Activated CD4-positive, alpha-beta T cell treated with anti-CD3 and anti-CD28 coated beads, Interleukin-10, Interleukin-2, amounts not matched to agents 100 ng/mL and 50 ng/mL, durations not matched to agents 16 hours and 8 hours (primary cell): Measurements from ENCODE around the gene GCAT.

Experiments used
- DNase-seq: peaks from one replicate; pipeline ENCODE4 v3.0.0-alpha.2; 2020

GCAT gene

DNA sequence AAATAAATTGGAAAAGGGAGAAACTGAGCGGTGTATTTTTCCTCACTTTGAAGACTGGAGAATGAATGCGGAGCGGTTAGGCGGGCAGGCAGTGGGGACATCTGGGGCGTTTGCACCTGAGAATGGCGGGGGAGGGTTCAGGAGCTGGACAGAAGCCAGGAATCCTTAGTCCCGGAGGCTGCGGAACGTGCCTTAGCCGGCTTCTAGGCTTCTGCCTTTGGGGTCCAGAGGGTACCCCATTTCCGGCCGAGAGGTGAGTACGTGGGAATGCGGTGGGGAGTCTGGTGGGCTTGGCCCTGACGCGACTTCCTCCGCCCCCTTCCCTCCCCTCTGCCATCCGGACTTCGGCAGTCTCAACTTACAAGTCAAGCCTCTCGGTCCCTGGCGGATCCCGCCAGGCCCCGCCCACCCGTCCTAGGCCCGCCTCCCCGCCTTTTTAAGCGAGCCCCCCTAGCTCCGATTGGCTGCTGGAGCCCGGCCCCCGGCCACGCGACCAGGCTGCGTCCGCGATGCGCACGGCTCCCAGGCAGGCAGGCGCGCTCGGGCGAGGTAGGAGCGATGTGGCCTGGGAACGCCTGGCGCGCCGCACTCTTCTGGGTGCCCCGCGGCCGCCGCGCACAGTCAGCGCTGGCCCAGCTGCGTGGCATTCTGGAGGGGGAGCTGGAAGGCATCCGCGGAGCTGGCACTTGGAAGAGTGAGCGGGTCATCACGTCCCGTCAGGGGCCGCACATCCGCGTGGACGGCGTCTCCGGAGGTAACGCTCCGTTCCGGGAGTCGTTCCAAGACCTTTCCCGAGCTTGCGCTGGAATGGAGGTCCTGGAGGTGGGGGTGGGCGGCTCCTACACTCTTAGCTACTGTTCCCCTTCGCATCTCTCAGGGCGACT, at the start of gene GCAT:
TSS of gene GCAT (plus strand) at position 525 of the 884 bp plus-strand sequence. CDS start at position 559, 34 bp downstream.
- DNase-seq: peak; percentile 97

DNA sequence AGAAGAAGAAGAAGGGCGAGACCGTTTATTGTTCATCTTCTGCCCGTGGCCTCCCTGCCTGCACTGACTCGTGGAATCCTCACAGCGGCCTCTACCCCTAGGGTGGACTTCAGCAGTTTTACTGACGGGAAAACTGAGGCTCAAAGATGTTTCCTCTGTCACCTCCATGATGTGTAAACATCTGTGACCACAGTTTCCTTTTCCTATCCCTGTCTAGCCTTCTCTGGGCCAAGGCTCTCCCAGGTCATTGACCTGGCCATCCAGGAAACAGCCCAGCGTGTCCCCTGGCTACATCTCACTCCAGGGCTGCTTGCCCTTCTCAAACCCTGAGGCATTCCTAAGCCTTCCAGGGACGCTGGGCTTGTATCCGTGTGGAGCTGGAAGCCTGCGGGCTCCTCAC, 49.0 kb upstream of the GCAT start:
- no peak for DNase-seq

DNA sequence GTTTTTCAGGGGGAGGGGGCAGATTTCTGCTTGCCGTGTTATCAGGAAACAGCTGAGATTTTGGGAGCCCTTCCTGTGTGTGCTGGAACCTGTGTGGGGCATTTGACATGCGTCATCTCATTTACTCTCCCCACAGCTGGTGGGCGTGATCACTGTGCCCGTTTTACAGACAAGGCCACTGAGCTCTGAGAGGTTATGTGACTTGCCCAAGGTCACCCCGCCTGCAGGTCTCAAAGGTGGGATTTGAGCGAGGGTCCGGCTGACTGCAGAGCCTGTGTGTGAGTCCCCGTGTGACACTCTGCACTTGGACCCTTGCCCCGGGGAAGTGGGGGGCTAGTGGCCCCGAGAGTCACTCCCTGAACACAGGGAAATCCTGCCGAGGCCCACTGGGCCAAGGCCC, 48.5 kb upstream of the GCAT start:
- no peak for DNase-seq

DNA sequence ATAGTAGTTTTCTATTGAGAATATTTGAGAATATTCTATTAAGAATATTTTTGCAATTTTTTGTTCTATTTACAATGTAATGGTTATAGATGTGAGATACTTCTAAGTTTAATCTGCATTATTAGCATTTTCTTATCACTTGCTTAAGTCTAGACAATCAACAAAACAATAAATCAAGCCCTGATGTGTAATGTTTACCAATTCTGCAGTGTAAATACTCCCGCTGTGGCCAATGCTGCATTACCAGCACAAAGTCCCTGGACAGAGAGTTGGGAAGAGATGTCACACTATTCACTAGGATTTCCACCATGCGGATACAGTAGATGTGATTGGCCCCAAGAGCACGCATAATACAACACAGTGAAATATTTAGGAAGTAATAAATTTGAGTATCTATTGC, 47.6 kb upstream of the GCAT start:
- no peak for DNase-seq

DNA sequence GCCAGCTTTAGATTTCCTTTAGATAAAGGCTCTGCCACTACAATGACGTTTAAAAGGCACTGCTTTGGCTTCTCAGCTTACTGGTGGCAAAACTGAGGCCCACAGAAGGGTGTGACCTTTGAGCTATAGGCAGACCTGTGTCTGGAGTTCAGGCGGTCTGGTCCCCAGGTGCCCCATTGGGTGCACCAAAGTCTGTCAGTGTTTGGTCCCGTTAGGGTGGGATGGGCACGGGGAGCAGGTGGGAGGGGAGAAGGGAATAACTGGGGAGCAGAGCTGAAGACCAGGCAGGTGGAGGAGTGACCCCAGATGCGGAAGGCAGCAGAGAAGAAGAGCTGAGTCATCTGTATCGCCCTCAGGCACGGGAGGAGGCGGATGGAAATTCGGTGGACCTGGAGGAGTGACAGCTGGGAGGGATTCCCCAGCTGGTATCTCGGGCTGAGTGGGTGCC, 45.3 kb upstream of the GCAT start:
- DNase-seq: no peak

DNA sequence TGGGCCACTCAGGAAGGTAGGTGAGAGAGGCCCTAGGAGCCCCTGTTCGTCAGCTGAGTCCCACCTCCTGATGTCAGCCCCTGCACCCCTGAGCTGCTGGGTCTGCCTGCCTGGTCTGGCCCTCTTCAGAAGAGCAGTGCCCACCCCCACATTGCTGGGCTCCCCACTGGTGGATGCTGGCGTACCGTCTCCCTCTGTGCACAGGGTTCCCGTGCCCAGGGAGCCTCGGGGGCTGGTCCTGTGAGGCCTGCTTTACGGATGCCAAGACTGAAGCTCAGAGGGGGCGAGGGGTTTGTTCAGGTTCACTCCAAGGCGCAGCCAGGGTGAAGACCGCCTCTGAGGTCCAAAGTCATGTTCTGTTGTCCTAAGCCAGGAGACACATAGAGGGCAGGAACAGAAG, 44.7 kb upstream of the GCAT start:
- no peak for DNase-seq

DNA sequence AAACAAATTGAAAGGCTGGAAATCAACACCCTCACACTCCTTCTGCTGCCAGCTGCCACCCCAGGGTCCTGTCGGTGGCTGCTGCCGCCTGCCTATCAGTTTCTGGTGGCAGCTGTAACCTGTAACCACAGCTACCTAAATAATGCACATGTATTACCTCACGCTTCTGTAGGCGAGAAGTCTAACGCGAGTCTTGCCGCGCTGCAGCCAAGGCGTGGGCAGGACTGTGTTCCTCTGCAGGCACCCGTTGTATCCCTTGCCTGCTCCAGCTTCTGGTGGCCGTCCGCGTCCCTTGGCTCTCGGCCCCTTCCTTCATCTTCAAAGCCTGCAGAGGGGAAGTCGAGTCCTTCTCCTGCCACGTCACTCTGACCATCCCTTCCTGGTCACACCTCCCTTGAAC, 44.1 kb upstream of the GCAT start:
- no peak for DNase-seq

DNA sequence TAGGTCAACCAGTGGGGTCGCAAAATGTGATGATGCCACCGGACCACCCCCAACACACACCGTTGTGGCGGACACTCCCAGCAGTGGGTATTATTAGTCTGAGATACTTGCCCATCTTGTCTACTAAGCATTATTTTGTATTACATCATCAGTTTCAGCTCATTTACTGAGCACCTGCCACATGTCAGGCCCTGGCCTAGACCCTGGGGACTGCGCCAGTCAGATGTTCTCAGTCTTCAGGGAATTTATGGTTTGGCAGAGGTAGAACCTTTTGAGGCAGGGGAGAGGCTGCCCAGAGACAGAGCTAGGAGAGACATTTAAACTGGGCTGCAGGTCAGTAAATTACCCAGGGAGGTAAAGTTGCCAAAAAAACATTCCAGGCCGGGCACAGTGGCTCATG, 43.1 kb upstream of the GCAT start:
- no peak for DNase-seq

DNA sequence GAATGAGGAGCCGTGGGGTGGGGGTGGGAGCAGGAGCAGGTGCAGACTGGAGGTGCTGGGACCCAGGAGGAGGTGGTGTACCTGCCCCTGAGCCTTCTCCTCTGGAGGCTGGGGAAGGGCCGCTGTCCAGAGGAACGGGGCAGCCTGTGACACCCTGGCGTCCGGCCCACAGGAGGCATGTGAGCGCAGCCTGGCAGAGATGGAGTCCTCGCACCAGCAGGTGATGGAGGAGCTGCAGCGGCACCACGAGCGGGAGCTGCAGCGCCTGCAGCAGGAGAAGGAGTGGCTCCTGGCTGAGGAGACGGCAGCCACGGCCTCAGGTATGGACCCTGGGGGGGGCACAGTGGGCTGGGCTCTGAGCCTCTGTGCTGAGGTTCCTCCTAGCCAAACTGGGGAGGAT, 42.2 kb upstream of the GCAT start:
- DNase-seq: no peak

DNA sequence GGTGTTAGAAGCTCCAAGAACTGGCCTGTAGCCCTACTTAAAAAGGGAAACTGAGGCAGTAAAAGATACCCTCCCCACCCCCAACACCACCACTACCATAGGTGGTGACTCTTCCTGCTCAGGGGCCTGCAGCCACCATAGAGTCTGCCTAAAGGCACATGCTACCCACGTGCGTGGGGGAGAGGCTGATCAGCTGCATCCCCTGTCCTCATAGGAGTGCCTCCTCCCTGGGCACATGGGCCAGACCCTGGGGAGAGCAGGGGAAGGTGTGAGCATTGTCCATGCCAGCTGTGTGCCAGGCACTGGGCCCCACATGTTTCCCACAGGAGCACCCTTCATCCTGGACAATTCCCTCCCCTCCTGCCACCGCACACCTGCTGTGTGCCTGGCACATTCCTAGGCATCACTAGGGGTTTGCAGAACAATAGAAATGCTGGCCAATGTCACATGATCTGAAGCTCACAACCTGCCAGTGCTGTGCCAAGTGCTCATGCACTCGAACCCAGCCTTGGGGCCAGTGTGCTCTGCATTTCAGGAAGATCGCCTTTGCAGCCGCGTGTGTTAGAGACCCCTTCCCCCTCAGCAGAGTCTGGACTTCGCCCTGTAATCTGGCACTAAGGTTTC, 41.7 kb upstream of the GCAT start:
- no peak for DNase-seq

DNA sequence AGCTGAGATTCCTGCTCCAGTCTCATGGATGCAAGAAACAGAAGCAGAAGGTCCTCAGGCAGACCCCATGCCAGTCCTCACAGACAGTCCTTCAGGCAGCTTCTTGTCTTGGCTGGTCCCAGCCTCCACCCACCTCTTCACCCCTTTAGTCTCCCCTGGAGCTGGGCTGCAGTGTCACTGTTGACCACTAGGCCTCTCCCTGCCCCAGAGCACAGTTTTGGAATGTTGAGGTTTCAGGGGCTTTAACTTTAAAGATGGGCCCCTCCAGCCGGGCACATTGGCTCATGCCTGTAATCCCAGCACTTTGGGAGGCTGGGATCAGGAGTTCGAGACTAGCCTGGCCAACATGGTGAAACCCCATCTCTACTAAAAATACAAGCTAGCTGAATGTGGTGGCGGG, 39.5 kb upstream of the GCAT start:
- no peak for DNase-seq

DNA sequence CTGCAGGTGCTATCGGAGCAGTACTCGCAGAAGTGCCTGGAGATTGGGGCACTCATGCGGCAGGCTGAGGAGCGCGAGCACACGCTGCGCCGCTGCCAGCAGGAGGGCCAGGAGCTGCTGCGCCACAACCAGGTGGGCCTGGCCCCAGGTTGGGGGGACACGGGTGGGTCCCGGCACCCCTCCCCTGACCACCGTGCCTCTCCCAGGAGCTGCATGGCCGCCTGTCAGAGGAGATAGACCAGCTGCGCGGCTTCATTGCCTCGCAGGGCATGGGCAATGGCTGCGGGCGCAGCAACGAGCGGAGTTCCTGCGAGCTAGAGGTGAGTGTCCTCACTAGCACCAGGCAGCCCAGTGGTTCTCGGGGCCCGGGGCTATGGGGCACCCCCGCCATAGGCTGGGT, 38.7 kb upstream of the GCAT start:
- no peak for DNase-seq

DNA sequence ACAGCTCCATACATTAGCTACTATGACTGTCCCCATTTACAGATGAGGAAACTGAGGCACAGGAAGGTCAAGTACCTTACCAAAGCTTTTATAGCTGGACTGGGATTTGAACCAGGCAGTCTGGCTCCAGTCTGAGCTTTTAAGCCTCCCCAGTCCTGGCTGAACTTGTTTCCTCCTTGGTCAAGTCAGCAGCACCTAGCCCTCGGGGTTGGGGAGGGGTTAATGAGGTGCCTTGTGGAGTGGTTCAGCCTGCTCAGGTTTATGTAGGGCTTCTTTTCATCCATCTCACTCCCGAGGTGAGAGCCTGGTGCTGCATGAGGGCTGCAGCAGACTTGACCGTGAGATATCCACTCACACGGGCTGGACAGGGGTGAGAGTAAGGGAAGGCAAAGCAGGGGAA, 36.7 kb upstream of the GCAT start:
- DNase-seq: no peak

DNA sequence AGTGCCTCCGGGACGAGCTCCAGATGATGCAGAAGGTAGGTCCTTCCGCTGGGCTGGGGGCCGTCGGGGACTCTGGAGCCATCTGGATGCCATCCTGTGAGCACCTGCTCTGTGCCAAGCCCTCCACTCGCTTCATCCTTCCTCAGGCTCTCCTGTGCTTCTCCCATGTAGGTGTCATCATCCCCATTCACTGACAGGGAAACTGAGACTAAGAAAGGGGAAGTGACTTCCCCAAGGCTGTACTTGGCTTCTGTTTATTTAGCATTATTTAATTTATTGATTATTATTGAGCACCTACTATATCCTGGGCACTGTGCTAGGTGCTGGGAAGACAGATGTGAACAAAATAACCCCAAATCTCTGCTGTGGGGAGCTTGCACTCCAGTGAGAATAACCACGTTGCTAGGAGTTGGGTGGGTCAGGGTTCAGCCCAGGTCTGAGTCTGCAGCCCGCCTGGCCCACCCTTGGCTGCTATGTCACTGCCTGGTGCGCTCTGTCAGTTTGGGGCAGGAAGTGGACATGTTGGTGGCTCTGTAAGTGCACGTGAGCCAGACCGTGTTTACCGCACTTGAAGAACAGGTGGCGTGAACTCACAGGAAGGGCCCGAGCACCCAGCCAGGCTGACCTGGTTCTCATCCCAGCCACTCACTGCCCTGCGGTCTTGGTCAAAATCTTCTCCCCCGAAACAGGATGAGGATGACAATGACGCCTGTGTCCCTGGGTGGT, 35.9 kb upstream of the GCAT start:
- DNase-seq: no peak

DNA sequence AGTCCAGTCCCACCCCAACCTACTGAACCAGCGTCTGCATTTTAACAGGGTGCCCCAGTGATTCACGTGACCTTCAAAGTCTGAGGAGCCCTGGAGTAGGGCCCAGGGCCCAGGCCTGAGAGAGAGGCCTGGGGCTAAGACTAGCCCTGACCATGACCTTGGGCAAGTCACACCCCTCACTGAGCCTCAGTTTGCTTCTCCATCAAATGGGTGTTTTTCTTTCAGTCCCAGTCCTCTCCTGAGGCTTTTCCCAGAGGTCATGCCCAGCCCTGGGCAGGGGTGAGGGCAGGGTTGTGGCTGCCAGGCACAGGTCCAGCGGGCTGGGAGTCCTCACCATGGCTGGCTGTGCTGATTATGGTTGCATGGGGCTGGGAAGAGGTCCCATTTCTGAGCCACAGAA, 33.0 kb upstream of the GCAT start:
- DNase-seq: no peak

DNA sequence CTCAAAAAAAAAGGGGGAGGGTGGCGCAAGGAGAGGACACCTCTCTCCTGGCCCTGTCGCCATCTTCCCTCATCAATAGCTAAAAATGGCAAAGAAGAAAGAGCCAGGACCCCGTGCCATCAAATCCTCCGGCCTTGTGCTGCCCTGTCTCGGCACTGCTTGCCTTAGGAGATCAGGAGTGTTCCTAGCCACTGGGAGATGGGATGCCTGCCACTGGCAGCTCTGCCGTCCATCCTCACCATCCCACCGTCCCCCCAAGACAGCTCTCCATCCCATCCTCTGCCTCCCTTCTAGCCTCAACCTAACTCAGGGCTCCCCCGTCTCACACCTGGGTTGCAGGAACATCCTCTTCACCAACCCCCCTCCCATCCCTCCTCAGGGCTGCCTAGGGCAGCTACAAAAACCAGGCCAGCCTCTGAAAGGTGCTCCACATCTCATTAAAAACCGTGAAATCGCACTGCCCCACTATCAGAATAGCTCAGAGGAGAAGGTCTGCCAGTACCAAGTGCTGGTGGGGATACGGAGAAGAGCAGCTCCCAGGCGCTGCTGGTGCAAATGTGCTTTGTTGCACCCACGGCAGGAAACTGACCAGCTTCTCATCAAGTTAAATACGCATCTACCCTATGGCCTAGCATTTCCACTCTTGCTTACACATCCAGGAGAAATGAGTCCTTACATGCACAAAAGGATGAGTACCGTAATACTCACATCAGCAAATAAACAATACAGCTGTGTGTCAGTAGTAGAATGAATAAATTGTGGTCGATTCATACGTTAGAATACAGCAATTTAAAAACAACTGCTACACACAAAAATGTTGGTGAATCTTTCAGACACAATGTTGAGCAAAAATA, 31.7 kb upstream of the GCAT start:
- DNase-seq: no peak

DNA sequence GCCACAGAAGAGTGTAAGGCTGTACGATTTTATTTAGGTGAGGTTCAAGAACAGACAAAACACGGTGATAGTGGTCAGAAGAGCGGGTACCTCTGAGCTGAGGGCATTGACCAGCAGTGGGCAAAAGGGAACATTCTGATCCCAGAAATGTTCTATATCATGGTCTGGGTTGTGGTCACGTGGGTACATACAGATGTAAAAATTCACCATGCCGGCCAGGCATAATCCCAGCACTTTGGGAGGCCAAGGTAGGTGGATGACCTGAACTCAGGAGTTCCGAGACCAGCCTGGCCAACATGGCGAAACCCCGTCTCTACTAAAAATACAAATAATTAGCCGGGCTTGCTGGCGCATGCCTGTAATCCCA, 31.1 kb upstream of the GCAT start:
- DNase-seq: no peak

DNA sequence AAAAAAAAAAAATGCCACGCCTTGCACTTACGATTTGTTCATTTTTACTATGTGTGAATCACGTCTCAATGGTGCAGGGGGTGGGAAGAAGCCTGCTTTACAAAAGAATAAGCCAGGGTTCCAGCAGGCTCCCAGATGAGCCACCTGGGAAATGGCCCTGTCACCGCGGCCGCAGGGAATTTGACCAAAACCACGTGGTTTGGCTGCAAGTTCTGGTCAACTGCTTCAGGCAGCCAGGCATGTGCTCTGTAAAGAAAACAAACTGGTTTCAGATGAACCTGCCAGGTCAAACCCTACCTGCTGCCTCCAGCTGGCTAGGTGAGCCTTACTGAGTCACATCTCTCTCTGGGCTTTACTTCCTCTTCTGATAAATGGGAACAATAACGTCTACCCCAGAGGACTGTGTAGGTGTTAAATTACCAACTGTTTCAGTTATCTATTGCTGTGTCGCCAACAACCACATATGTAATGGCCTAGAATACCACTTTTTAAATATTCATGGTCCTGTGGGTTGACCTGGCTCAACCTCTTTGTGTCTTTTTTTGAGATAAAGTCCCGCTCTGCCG, 30.5 kb upstream of the GCAT start:
- DNase-seq: no peak

DNA sequence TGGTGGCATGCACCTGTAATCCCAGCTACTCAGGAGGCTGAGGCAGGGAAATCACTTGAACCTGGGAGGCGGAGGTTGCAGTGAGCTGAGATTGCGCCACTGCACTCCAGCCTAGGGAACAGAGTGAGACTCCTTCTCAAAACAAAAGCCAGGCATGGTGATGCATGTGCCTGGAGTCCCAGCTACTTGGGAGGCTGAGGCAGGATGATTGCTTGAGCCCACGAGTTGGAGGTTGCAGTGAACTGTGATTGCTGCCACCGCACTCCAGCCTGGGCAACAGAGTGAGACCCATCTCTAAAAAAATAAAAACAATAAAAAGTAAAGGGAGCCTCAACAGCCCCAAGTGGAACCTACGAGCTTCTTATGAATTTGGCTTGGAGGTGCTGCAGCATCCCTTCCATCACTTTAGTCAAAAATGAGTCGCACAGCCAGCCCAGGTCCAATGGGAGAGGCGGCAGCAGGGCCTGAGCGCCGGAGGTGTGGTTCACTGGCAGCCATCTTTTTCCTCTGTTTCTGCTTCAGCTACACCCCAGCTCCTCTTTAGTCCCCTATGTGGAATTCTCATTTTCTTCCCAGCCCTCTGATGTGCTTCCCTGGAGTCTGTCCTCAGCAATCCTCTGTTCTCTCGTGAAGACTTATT, 29.2 kb upstream of the GCAT start:
- no peak for DNase-seq

DNA sequence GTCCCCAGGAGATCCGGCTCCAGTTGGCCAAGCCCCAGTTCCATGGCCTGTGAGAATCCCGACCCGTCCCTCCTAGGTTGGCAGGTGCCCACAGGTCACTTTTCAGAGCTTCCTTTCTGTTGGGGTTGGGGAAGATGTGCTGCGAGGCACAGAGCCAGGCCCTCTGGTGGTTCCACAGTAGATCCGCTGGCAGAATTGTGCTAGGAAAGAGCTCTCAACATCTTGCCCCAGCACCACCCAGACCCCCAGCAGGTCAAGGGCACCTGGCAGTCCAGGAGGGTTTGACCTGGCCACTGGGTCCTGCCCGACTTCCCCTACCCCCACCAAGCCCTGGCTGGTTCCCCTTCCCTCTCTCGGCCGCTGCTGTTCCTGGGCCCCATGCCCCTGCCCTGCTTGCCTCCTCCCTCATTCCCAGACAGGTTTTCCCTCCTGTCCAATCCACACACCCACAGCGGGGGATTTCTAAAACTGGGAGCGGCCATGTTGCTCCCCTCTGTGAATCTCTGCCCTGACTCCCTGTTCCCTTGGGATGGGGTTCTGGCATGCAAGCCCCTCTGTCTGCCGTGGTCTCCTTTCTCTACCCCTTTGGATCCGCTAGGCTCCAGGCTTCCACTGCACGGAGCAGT, 26.2 kb upstream of the GCAT start:
- no peak for DNase-seq

DNA sequence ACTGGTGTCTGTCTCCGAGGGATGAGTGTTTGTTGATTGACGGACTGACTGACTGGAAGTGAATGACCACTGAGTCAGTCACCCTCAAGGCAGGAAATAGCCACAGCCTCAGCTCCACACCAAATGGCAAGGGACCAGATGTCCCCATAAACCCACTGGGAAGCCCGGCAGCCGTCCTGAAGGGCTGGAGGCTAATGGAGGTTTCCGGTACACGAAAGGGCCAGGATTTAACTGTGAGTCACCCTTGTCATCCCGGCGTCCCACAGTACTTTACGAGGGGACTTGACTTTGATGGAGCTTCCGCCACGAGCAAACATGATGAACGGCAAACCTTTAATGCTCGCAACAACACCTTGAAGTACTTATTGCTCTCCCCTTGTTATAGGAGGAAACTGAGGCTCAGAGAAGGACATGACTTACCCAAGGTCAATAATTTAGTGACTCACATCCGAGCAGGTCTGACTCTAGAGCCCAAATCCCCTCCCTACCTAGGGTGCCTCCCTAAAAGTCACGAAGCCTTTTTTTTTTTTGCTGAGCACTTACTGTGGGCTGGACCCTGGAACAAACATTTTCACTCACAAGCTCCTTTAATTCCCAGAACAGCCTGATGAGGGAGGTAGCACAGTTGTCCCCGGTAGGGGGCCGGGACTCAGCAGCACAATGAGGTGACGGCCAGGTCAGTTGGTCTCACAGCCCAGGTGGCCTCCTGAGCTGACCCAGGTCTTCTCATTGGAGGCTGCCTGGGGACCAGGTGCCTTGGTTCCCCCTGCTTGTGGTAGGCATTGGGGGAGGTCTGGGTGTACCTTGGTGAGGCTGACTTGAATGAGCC, 25.2 kb upstream of the GCAT start:
- no peak for DNase-seq
